Measurements from ENCODE around the gene EDC4.
"Not testable (repeated sequence)": the region's sequence is repeated elsewhere in the genome, so short reads cannot be mapped to it uniquely, and the experiment has no call there.

Gene EDC4

GRCh38 chr16:67847064-67847861 is 25.6 kb upstream of the EDC4 start, which contains the start of gene CENPT:
TSS of gene CENPT (minus strand) at chr16:67847693. CDS start at chr16:67833859, 13,834 bp downstream.
- peak; percentile 7 to 15 for DNase-seq

DNA sequence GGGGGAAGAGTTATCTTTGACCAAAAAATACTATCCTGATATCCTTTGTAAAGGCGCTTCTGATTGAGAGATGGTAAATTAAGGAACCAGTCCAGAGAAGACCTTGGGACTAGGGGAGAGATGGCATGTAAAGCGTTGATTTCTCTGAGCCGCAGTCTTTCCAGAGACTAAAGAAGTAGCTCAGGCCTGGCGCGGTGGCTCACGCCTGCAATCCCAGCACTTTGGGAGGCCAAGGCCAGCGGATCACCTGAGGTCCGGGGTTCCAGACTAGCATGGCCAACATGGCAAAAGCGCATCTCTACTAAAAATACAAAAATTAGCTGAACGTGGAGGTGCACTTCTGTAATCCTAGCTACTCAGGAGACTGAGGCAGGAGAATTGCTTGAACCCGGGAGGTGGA is 24.7 kb upstream of the EDC4 start:
- no peak for DNase-seq

- DNase-seq = no peak
Observed at GRCh38 chr16:67853670-67854069, 19.2 kb upstream of the EDC4 start.

- no peak for DNase-seq
Observed at GRCh38 chr16:67855789-67856188, 17.1 kb upstream of the EDC4 start.

DNA sequence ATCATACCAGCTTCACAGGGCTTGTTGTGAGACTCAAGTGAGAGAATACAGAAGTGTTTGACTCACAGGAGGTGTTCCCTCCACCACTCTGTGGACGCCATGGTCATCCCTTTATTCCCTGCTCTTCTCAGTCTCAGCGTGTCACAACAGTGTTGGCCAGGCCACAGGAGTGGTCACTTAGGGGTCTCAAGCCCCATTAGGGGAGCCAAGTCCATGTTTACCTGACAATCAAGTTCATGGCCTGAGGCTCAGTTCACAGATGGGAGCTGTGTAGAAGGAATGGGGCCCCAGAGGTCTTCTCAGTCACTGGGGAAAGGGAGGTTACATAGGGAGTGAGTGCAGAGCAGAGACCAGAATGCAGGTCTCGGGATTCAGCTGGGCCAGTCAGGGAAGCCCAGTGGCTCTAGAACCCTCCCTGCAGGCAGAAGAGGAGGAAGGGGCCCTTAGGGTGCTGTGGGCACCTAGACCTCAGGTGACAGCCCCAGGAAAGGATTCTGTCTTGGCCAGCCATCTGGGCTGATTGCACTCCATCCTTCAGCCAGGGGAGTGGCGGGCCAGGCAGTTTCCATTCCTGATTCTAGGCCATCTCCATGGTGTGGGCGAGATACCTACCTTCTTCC is 15.8 kb upstream of the EDC4 start:
- DNase-seq = no peak

- peak; percentile 16 to 28 for DNase-seq
Observed at GRCh38 chr16:67857547-67858233, 15.2 kb upstream of the EDC4 start.

GRCh38 chr16:67858500-67858899 is 14.4 kb upstream of the EDC4 start:
- DNase-seq = no peak

GRCh38 chr16:67860589-67861398 is 12.1 kb upstream of the EDC4 start:
- no peak for DNase-seq

DNA sequence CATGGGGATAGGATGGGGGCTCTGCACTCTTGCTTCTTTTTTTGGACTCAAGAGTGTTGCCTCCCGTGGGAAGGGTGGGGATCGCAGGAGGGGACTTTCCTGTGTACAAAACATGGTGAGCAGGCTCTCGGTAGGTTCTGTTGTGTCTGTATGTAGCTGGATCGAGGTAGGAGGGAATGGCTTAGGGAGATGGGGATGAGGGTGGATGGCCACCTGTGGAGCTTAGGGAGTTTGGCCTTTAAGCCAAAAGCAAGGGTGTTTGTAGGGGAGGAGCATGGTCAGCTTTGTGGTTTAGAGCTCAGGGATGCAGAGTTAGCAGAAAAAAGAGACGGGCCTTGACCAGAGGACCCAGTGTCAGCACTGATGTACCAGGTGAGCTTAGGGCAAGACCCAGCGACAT is 11.0 kb upstream of the EDC4 start:
- DNase-seq = no peak

GRCh38 chr16:67862623-67863583 is 9.9 kb upstream of the EDC4 start:
- DNase-seq = no peak

DNA sequence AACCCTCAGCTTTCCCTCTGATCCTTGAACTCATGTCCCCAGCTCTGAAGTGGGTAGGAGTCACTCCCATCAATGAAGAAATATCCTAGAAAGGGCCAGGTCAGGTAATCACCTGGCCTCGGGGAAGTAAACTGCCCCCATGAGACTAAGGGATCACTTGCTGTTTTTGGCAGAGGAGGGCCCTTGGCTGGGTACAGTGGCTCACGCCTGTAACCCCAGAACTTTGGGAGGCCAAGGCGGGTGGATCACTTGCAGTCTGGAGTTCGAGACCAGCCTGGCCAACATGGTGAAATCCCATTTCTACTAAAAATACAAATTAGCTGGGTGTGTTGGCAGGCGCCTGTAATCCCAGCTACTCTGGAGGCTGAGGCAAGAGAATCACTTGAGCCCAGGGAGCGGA is 8.8 kb upstream of the EDC4 start:
- DNase-seq = not testable (repeated sequence)

DNA sequence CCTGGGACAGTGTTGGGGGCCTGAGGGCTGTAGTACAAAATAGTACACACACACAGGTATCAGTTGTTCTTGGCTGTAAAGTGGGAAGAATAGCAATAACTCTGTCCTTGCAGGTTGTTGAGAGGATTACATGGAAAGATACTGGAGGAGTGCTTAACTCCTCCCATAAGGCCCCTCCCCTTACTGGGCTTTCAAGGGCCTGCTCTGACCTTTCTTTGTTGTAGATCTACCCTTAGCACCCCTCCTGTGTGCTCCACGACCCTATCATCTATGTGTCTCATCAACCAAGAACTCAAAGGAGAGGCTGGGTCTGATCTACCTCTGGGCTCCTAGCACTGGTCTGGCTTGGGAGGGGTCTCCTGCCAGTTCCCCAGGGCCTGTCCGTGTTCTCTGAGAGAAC is 8.3 kb upstream of the EDC4 start:
- no peak for DNase-seq

- DNase-seq = no peak
Observed at GRCh38 chr16:67865318-67865717, 7.5 kb upstream of the EDC4 start.

GRCh38 chr16:67868290-67868689 is 4.6 kb upstream of the EDC4 start:
- DNase-seq = no peak

GRCh38 chr16:67869653-67870052 is 3.2 kb upstream of the EDC4 start:
- no peak for DNase-seq

DNA sequence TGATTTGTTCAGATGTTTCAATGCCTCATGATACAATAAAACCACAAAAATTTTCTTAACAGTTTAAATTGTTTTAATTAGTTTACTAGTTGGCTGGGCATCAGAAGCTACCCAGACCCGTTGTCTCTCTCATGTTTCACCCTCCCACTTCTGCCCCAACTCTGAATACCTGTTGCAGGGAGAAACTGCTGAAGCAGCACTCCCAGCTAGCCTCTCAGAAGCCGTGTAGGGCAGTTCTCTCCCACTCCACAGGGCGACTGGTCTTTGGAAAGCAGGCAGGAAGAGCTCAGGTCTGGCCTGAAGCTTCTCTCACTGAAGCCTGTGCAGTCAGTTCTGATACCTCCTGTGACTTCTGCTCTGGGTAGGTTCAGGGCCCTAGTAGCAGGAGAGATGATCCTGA is 1.6 kb upstream of the EDC4 start:
- DNase-seq = no peak

GRCh38 chr16:67872131-67872630 is 671 bp upstream of the EDC4 start:
- no peak for DNase-seq

GRCh38 chr16:67873435-67874370 is 851 bp downstream of the EDC4 start:
- no peak for DNase-seq

- no peak for DNase-seq
Observed at GRCh38 chr16:67874372-67874771, 1.5 kb downstream of the EDC4 start.

DNA sequence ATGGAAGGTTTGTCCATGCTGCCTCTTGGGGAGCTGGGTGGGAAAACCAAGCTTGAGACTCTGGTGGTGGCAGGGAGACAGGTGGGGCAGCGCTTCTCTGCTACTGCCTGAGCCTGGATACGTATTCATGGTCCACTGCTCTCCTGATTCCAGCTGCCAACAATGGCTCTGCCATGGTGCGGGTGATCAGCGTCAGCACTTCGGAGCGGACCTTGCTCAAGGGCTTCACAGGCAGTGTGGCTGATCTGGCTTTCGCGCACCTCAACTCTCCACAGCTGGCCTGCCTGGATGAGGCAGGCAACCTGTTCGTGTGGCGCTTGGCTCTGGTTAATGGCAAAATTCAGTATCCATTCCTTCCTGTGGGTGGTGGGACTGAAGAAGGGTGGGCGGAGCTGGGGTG is 4.2 kb downstream of the EDC4 start:
- DNase-seq = no peak

All from activated CD4-positive, alpha-beta T cell treated with anti-CD3 and anti-CD28 coated beads for 4 hours (primary cell).